ENCODE measurements around the gene LTB4R2. TPM values are rescaled to one million over a fixed set of nuclear protein-coding genes. Genes with fewer than 3 reads are reported as not detected.

The LTB4R2 gene
- polyA plus RNA-seq, 2 of the 4 experiments (the other 2 are of a cell fraction): 5.8 to 8.6 TPM

DNA sequence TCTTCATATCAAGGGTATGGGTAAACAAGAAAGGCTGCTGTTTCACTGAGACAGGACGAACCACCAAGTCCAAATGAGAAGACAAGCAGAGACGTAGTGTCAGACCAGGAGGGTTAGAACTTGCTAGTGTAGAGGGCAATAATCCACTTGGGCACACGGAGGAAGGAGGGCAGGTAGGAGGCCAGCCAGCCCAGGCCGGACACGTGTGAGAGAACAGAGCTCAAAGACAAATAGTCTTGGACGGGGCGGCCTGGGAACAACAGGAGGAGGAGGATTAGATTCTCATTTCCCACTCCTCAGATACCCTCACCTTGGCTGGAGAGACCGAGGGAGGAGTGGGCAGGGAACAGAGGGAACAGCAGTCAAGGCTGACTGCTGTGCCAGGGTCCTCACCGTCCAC lies 19.2 kb upstream of the LTB4R2 start:
- WGBS (ENCODE audit: missing lambda C conversion rate): 76% methylated on average over 9 of the region's 9 CpGs
- no peak for FAIRE-seq
- no peak for DNase-seq (ENCODE audit: low read depth in 1 of 2, low spot score in 1 of 2)
- Histone ChIP-seq H3K27ac (no peak overlapping the region), H3K4me1 (no peaks in the 10 kb centered on the region), H3K4me3 (no peak overlapping the region), H3K4me2 (no peak overlapping the region), H3K9me3 (no peaks in the 10 kb centered on the region)
- POLR2A ChIA-PET: interaction anchor here (1.1 to 1.3 kb wide), 2 partner anchors 9 to 49 kb away, joined by 3 to 6 read pairs; partner anchors contain the start of genes DHRS1, NOP9 and TINF2
- CTCF ChIA-PET: interaction anchor here (1.3 to 34.0 kb wide), 4 partner anchors 12 to 145 kb away, joined by 3 to 601 read pairs (median 236); partner anchors contain the start of genes CIDEB, DHRS1, LTB4R and LTB4R2
- ATAC-seq: no peak
- TF ChIP-seq, protein P1, sequence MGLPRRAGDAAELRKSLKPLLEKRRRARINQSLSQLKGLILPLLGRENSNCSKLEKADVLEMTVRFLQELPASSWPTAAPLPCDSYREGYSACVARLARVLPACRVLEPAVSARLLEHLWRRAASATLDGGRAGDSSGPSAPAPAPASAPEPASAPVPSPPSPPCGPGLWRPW (IDR thresholded peaks at IDR 0.05): no peak
- no peak for TF ChIP-seq SMC3 (IDR thresholded peaks at IDR 0.05)
- TF ChIP-seq BHLHE40 (IDR thresholded peaks at IDR 0.05; ENCODE audit: low read depth, low read length): no peak
- no peak for TF ChIP-seq FOXS1 (CRISPR knock-in tag; IDR thresholded peaks at IDR 0.05)
- TF ChIP-seq EP300 (IDR thresholded peaks at IDR 0.05): no peak
- TF ChIP-seq HEYL (CRISPR knock-in tag; IDR thresholded peaks at IDR 0.05): no peak
- no peak for TF ChIP-seq ESRRA (IDR thresholded peaks at IDR 0.05; ENCODE audit: borderline replicate concordance, low read length)

DNA sequence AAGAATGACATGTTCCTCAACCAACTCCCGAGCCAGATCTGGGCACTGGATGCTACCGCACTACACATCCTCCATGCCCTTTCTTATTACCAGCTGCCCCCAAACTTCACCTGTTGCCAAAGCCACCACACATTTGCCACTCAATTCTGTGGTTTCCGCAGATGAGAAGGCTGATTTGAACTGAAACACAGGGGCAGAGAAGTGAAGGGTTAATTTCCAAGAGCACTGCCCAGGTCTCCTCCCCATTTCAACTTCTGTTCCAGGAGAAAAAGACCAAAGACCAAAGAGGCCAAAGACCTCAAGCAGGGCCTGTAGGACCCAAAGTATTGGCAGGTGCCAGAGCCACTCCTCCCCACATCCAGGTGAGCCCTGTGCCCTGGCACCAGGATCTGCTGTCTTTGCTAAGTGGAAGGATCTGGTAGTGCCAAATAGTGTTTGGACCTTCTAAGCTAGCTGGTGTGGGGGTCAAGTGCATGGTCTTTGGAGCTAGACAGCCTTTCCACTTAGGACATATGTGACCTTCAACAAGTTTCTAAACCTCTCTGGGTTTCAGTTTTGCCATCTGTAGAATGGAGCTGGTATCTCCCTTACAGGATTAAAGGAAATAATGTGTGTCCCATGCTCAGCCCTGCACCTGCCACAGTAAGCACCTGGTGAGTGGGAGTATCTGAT lies 18.4 kb upstream of the LTB4R2 start:
- POLR2A ChIA-PET: interaction anchor here (1.1 kb wide), 1 partner anchor 49 kb away, joined by 3 read pairs; the partner anchor contains the start of gene TINF2
- no peaks in the 10 kb centered on the region for H3K4me1 ChIP-seq

DNA sequence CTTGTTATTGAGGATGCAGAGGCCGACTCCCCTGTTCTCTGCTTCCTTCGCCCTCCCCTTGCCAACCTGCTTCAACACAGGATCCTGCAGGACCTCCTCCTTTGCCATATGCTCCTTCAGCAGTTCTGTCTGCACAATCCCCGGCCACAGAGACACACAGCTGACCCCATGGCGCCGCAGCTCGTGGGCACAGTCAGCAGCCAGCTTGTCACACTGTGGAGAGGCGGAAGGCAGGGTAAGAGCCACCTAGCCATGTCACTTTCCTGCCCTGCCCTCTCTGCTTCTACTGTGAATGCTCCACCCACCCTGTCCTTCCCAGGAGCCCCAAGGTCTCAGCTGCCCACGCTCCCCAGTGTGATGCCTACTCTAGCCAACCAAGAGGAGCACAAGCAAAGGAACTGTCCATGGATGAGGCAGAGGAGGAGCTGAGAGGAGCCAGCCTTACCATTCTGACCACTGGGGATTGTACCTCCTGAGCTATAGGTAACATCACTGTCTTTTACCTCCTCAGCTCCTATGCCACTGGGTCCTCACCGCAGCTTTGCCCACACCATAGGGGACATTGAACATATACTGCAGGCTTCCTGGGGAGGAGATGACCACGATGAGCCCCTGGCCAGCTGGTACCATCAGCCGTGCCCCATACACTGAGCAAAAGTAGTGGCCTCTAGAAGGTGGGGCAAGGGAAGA lies 17.7 kb upstream of the LTB4R2 start:
- no peaks in the 10 kb centered on the region for H3K9me3 ChIP-seq
- no peaks in the 10 kb centered on the region for H3K4me1 ChIP-seq
- ATAC-seq (no peak), FAIRE-seq (no peak), DNase-seq (ENCODE audit: low read depth in 1 of 2, low spot score in 1 of 2) (no peak)
- POLR2A ChIA-PET: no interaction called here
- CTCF ChIA-PET: interaction anchor here (0.9 to 34.0 kb wide), 7 partner anchors 11 to 139 kb away, joined by 3 to 601 read pairs (median 4); partner anchors contain the start of genes CIDEB, DHRS1, LTB4R and LTB4R2
- H3K4me3 ChIP-seq: no peak overlapping the region
- H3K27ac ChIP-seq: no peak overlapping the region
- 84% methylated on average over 11 of the region's 11 CpGs for WGBS (ENCODE audit: missing lambda C conversion rate)
- TF ChIP-seq TP53 (CRISPR knock-in tag; IDR thresholded peaks at IDR 0.05) (no peak), CHD4 (IDR thresholded peaks at IDR 0.05; ENCODE audit: borderline replicate concordance) (no peak), RARB (CRISPR knock-in tag; IDR thresholded peaks at IDR 0.05) (no peak), NR3C1 (IDR thresholded peaks at IDR 0.05) (no peak), MAFK (IDR thresholded peaks at IDR 0.05; ENCODE audit: partially characterized antibody) (no peak), ZC3H11A (IDR thresholded peaks at IDR 0.05) (no peak)
- TF ChIP-seq, protein P1 (IDR thresholded peaks at IDR 0.05): no peak
- TF ChIP-seq, protein P2, sequence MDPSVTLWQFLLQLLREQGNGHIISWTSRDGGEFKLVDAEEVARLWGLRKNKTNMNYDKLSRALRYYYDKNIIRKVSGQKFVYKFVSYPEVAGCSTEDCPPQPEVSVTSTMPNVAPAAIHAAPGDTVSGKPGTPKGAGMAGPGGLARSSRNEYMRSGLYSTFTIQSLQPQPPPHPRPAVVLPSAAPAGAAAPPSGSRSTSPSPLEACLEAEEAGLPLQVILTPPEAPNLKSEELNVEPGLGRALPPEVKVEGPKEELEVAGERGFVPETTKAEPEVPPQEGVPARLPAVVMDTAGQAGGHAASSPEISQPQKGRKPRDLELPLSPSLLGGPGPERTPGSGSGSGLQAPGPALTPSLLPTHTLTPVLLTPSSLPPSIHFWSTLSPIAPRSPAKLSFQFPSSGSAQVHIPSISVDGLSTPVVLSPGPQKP (IDR thresholded peaks at IDR 0.05; ENCODE audit: low read depth, low read length): no peak
- no peak overlapping the region for H3K4me2 ChIP-seq

More for the DNA sequence above, 18.4 kb upstream of the LTB4R2 start:
- no peak overlapping the region for H3K4me2 ChIP-seq
- TF ChIP-seq PHF8 (IDR thresholded peaks at IDR 0.05; ENCODE audit: borderline replicate concordance, low read depth) (no peak), ZC3H11A (IDR thresholded peaks at IDR 0.05) (no peak), NFE2L2 (conservative IDR thresholded peaks at IDR 0.05; ENCODE audit: low read length) (no peak)
- TF ChIP-seq, protein P3, sequence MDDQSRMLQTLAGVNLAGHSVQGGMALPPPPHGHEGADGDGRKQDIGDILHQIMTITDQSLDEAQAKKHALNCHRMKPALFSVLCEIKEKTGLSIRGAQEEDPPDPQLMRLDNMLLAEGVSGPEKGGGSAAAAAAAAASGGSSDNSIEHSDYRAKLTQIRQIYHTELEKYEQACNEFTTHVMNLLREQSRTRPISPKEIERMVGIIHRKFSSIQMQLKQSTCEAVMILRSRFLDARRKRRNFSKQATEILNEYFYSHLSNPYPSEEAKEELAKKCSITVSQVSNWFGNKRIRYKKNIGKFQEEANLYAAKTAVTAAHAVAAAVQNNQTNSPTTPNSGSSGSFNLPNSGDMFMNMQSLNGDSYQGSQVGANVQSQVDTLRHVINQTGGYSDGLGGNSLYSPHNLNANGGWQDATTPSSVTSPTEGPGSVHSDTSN (IDR thresholded peaks at IDR 0.05): no peak
- TF ChIP-seq, protein P4, sequence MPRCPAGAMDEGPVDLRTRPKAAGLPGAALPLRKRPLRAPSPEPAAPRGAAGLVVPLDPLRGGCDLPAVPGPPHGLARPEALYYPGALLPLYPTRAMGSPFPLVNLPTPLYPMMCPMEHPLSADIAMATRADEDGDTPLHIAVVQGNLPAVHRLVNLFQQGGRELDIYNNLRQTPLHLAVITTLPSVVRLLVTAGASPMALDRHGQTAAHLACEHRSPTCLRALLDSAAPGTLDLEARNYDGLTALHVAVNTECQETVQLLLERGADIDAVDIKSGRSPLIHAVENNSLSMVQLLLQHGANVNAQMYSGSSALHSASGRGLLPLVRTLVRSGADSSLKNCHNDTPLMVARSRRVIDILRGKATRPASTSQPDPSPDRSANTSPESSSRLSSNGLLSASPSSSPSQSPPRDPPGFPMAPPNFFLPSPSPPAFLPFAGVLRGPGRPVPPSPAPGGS (IDR thresholded peaks at IDR 0.05): no peak
- no peak for FAIRE-seq
- no peak for ATAC-seq
- H3K9me3 ChIP-seq: no peaks in the 10 kb centered on the region
- 71% methylated on average over 3 of the region's 3 CpGs for WGBS (ENCODE audit: missing lambda C conversion rate)
- no peak for DNase-seq (ENCODE audit: low read depth in 1 of 2, low spot score in 1 of 2)
- no peak overlapping the region for H3K4me3 ChIP-seq
- no peak overlapping the region for H3K27ac ChIP-seq
- CTCF ChIA-PET: interaction anchor here (0.9 to 34.0 kb wide), 5 partner anchors 11 to 47 kb away, joined by 3 to 601 read pairs (median 4); partner anchors contain the start of genes CIDEB, DHRS1, LTB4R and LTB4R2
